Thymus (tissue), 11 donors: ENCODE results near the gene HRH2. TPM values are rescaled to one million over a fixed set of nuclear protein-coding genes. Genes with fewer than 3 reads are reported as not detected.
A peak's percentile ranks its signal among the peaks of the same experiment; 100 is the strongest.
"Not testable (repeated sequence)": the region's sequence is repeated elsewhere in the genome, so short reads cannot be mapped to it uniquely, and the experiment has no call there.

ENCODE experiments used
- DNase-seq, 9 donors: peaks; one replicate each; pipeline ENCODE4 v3.0.0-alpha.2; 2013; ENCODE audit warnings: low spot score in 9 of 9, low read depth in 6 of 9, missing footprints in 1 of 9
- H3K27ac ChIP-seq, 2 donors: one replicate each; pipeline ENCODE4 v1.5.1; 2013; ENCODE audit warnings: control low read depth in 1 of 2, low read depth in 1 of 2, low read length in 1 of 2, mild to moderate bottlenecking in 1 of 2, moderate library complexity in 1 of 2
- H3K27me3 ChIP-seq, 2 donors: one replicate each; pipeline ENCODE4 v1.5.1; 2013; ENCODE audit warnings: low read length in 1 of 2; ENCODE audit not compliant: control insufficient read depth in 2 of 2, insufficient read depth in 1 of 2
- H3K36me3 ChIP-seq, 2 donors: one replicate each; pipeline ENCODE4 v1.5.1; 2013; ENCODE audit warnings: low read length in 1 of 2, mild to moderate bottlenecking in 1 of 2, moderate library complexity in 1 of 2; ENCODE audit not compliant: control insufficient read depth in 2 of 2, insufficient read depth in 2 of 2
- H3K4me1 ChIP-seq, 2 donors: one replicate each; pipeline ENCODE4 v1.5.1; 2013; ENCODE audit warnings: low read length in 2 of 2; ENCODE audit not compliant: control insufficient read depth in 2 of 2, insufficient read depth in 2 of 2
- H3K4me3 ChIP-seq, 2 donors: one replicate each; pipeline ENCODE4 v1.5.1; 2013; ENCODE audit warnings: low read length in 2 of 2, control low read depth in 1 of 2, mild to moderate bottlenecking in 1 of 2
- H3K9me3 ChIP-seq, 2 donors: one replicate each; pipeline ENCODE4 v1.5.1; 2013; ENCODE audit warnings: low read length in 1 of 2, mild to moderate bottlenecking in 1 of 2; ENCODE audit not compliant: control insufficient read depth in 2 of 2, insufficient read depth in 1 of 2
- whole genome bisulfite sequencing: extraction: QIAGEN DNeasy Blood & Tissue Kit; methylation state at CpG from one replicate; pipeline ENCODE4 v1.1.7; 2013; 5-methylcytosine and 5-hydroxymethylcytosine counted together
- polyA plus RNA-seq: library from polyadenylated mRNA; stranded (reverse); fragments of 200-250 nt; gene quantifications from one replicate; pipeline ENCODE4 v1.2.3, GENCODE V29; 2013
- total RNA-seq: library from RNA; stranded (reverse); fragments of 120-200 nt; gene quantifications from one replicate; pipeline ENCODE4 v1.2.4, GENCODE V29; 2013
- donor health status: healthy.

The HRH2 gene
- total and polyA plus RNA-seq, 2 donors: 4.2 to 5.2 TPM

GRCh38 chr5:175635854-175636584 is 21.9 kb upstream of the HRH2 start:
- H3K36me3 ChIP-seq: no peaks in the 10 kb centered on the region
- no peaks in the 10 kb centered on the region for H3K9me3 ChIP-seq
- H3K4me3 ChIP-seq: no peak overlapping the region
- no peaks in the 10 kb centered on the region for H3K27me3 ChIP-seq
- 91% methylated on average over 7 of the region's 7 CpGs for WGBS
- H3K27ac ChIP-seq: no peak overlapping the region
- DNase-seq: no peak
- peaks cover 17 to 21% of the 10 kb centered on the region in 2 donors for H3K4me1 ChIP-seq

- no peak overlapping the region for H3K4me3 ChIP-seq
- 89% methylated on average over 6 of the region's 6 CpGs for WGBS
- no peak overlapping the region for H3K27ac ChIP-seq
- no peaks in the 10 kb centered on the region for H3K9me3 ChIP-seq
- peaks cover 18 to 21% of the 10 kb centered on the region in 2 donors for H3K4me1 ChIP-seq
- no peaks in the 10 kb centered on the region for H3K36me3 ChIP-seq
- DNase-seq: no peak
- H3K27me3 ChIP-seq: no peaks in the 10 kb centered on the region
These were observed 19.6 kb upstream of the HRH2 start for GRCh38 chr5:175638305-175638704.

- no peaks in the 10 kb centered on the region for H3K9me3 ChIP-seq
- peak overlapping the region; percentile 76 to 86 for H3K27ac ChIP-seq
- H3K36me3 ChIP-seq: no peaks in the 10 kb centered on the region
- H3K4me1 ChIP-seq: peaks cover 18 to 21% of the 10 kb centered on the region in 2 donors
- 72% methylated on average over 9 of the region's 9 CpGs for WGBS
- peak in 3 of 9 donors; percentile 25 to 82 (median 58) for DNase-seq
- no peaks in the 10 kb centered on the region for H3K27me3 ChIP-seq
- H3K4me3 ChIP-seq: no peak overlapping the region
These were observed 17.6 kb upstream of the HRH2 start for GRCh38 chr5:175640106-175640775.

- 96% methylated on average over 4 of the region's 4 CpGs for WGBS
- no peaks in the 10 kb centered on the region for H3K9me3 ChIP-seq
- no peak for DNase-seq
These were observed 14.9 kb upstream of the HRH2 start for GRCh38 chr5:175642998-175643397.

GRCh38 chr5:175646251-175646650 is 11.6 kb upstream of the HRH2 start:
- WGBS: 99% methylated on average over 3 of the region's 3 CpGs
- peaks cover 0 to 6% of the 10 kb centered on the region in 2 donors for H3K36me3 ChIP-seq

More at GRCh38 chr5:175642998-175643397, 14.9 kb upstream of the HRH2 start:
- Histone ChIP-seq H3K4me3 (no peak overlapping the region), H3K4me1 (peaks cover 18 to 21% of the 10 kb centered on the region in 2 donors), H3K27me3 (no peaks in the 10 kb centered on the region), H3K36me3 (no peaks in the 10 kb centered on the region), H3K27ac (no peak overlapping the region)

GRCh38 chr5:175649967-175650366 is 7.9 kb upstream of the HRH2 start:
- peaks cover 4 to 9% of the 10 kb centered on the region in 2 donors for H3K9me3 ChIP-seq
- H3K27me3 ChIP-seq: no peaks in the 10 kb centered on the region
- no peak overlapping the region for H3K27ac ChIP-seq
- DNase-seq: no peak
- no peak overlapping the region for H3K4me3 ChIP-seq
- H3K4me1 ChIP-seq: peaks cover 39 to 43% of the 10 kb centered on the region in 2 donors
- 98% methylated on average over 1 of the region's 1 CpG for WGBS
- H3K36me3 ChIP-seq: peaks cover 0 to 6% of the 10 kb centered on the region in 2 donors

More at GRCh38 chr5:175646251-175646650, 11.6 kb upstream of the HRH2 start:
- Histone ChIP-seq H3K27me3 (no peaks in the 10 kb centered on the region), H3K9me3 (peaks cover 4 to 9% of the 10 kb centered on the region in 2 donors), H3K4me1 (peaks cover 5 to 6% of the 10 kb centered on the region in 2 donors), H3K4me3 (no peak overlapping the region), H3K27ac (no peak overlapping the region)
- DNase-seq: no peak

GRCh38 chr5:175650430-175651205 is 7.3 kb upstream of the HRH2 start:
- peak overlapping the region in 1 of 2 donors; percentile 72 for H3K27ac ChIP-seq
- H3K4me1 ChIP-seq: peaks cover 46 to 49% of the 10 kb centered on the region in 2 donors
- H3K4me3 ChIP-seq, H3K27me3 ChIP-seq, H3K36me3 ChIP-seq, H3K9me3 ChIP-seq: not testable (repeated sequence)
- peak in 1 of 9 donors; percentile 59 for DNase-seq

GRCh38 chr5:175652741-175653663 is 4.9 kb upstream of the HRH2 start:
- peak in 8 of 9 donors; percentile 52 to 89 (median 73) for DNase-seq
- peaks cover 0 to 6% of the 10 kb centered on the region in 2 donors for H3K36me3 ChIP-seq
- H3K9me3 ChIP-seq: peaks cover 4 to 12% of the 10 kb centered on the region in 2 donors
- peaks cover 0 to 10% of the 10 kb centered on the region in 2 donors for H3K27me3 ChIP-seq
- 13% methylated on average over 11 of the region's 11 CpGs for WGBS
- H3K4me3 ChIP-seq: peak overlapping the region; percentile 1 to 3
- peaks cover 57 to 65% of the 10 kb centered on the region in 2 donors for H3K4me1 ChIP-seq
- H3K27ac ChIP-seq: peak overlapping the region; percentile 77 to 85
